ENCODE measurements around the gene CALCOCO2. TPM values are rescaled to one million over a fixed set of nuclear protein-coding genes. Genes with fewer than 3 reads are reported as not detected.

The CALCOCO2 gene
- total and polyA plus RNA-seq, 2 of the 13 experiments (the other 11 are each of a cell fraction or from before 2014, with no cell fraction given) = 72.9 to 111 TPM

DNA sequence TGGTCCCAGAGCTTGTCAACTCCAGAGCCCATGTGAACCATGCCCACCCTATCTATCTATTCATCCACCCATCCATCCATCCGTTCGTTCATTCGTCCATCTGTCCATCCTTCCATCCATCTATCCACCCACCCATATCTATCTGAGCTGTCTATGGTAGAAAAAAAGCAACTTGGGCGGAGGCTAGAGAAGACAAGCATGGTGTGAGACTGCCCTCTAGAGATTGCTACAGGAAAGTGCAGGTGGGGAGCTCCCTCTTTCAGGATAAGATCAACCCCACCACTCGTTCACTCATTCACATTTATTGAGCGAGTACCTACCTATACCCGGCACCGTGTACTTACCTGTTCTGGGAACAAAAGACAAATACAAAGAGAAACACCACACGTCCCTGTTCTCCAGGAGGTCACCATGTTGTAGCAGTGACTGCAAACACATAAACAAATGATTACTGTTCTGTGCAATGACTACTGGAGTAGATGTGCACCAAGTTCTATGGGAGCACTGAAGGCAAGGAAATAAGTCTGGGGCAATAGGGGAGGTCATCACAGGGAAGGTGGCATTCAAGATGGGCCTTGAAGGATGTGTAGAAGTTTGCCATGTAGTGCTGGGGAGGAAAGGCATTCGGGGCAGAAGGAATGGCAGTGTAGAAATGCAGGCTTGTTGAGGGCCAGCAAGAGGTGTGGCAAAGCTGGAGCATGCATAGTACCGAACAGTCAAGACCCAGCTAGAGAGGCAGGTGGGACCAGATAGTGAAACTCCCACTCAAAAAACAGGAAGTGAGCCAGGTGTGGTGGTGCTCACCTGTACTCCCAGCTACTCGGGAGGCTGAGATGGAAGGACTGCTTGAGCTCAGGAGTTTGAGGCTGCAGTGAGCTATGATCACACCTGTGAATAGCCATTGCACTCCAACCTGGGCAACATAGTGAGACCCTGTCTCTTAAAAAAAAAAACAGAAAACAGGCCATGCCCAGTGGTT lies 48.4 kb downstream of the CALCOCO2 start (continued):
- peak; percentile 62; the same call in 1 of the 2 replicates for TF ChIP-seq TGIF2 (CRISPR knock-in tag; IDR thresholded peaks at IDR 0.05)
- TF ChIP-seq ZBTB8A (CRISPR knock-in tag; IDR thresholded peaks at IDR 0.05; ENCODE audit: borderline replicate concordance, low read depth) = no peak
- no peak for TF ChIP-seq GPN1 (CRISPR knock-in tag; IDR thresholded peaks at IDR 0.05; ENCODE audit: borderline replicate concordance)
- TF ChIP-seq ZNF225 (CRISPR knock-in tag; IDR thresholded peaks at IDR 0.05) = no peak; the same call in 1 of the 2 replicates
- peak; percentile 58; the same call in 1 of the 2 replicates for TF ChIP-seq NFATC3 (CRISPR knock-in tag; IDR thresholded peaks at IDR 0.05)
- TF ChIP-seq ZNF3 (CRISPR knock-in tag; IDR thresholded peaks at IDR 0.05) = no peak
- TF ChIP-seq FOXA1 (IDR thresholded peaks at IDR 0.05) = no peak
- TF ChIP-seq FOXA1 (CRISPR knock-in tag; IDR thresholded peaks at IDR 0.05) = no peak
- no peak for TF ChIP-seq ESRRA (CRISPR knock-in tag; IDR thresholded peaks at IDR 0.05; ENCODE audit: low read depth)
- TF ChIP-seq TCF12 (IDR thresholded peaks at IDR 0.05) = no peak
- no peak for TF ChIP-seq TCF12 (CRISPR knock-in tag; IDR thresholded peaks at IDR 0.05)
- TF ChIP-seq SCMH1 (CRISPR knock-in tag; IDR thresholded peaks at IDR 0.05; ENCODE audit: borderline replicate concordance) = no peak
- TF ChIP-seq, protein P1, sequence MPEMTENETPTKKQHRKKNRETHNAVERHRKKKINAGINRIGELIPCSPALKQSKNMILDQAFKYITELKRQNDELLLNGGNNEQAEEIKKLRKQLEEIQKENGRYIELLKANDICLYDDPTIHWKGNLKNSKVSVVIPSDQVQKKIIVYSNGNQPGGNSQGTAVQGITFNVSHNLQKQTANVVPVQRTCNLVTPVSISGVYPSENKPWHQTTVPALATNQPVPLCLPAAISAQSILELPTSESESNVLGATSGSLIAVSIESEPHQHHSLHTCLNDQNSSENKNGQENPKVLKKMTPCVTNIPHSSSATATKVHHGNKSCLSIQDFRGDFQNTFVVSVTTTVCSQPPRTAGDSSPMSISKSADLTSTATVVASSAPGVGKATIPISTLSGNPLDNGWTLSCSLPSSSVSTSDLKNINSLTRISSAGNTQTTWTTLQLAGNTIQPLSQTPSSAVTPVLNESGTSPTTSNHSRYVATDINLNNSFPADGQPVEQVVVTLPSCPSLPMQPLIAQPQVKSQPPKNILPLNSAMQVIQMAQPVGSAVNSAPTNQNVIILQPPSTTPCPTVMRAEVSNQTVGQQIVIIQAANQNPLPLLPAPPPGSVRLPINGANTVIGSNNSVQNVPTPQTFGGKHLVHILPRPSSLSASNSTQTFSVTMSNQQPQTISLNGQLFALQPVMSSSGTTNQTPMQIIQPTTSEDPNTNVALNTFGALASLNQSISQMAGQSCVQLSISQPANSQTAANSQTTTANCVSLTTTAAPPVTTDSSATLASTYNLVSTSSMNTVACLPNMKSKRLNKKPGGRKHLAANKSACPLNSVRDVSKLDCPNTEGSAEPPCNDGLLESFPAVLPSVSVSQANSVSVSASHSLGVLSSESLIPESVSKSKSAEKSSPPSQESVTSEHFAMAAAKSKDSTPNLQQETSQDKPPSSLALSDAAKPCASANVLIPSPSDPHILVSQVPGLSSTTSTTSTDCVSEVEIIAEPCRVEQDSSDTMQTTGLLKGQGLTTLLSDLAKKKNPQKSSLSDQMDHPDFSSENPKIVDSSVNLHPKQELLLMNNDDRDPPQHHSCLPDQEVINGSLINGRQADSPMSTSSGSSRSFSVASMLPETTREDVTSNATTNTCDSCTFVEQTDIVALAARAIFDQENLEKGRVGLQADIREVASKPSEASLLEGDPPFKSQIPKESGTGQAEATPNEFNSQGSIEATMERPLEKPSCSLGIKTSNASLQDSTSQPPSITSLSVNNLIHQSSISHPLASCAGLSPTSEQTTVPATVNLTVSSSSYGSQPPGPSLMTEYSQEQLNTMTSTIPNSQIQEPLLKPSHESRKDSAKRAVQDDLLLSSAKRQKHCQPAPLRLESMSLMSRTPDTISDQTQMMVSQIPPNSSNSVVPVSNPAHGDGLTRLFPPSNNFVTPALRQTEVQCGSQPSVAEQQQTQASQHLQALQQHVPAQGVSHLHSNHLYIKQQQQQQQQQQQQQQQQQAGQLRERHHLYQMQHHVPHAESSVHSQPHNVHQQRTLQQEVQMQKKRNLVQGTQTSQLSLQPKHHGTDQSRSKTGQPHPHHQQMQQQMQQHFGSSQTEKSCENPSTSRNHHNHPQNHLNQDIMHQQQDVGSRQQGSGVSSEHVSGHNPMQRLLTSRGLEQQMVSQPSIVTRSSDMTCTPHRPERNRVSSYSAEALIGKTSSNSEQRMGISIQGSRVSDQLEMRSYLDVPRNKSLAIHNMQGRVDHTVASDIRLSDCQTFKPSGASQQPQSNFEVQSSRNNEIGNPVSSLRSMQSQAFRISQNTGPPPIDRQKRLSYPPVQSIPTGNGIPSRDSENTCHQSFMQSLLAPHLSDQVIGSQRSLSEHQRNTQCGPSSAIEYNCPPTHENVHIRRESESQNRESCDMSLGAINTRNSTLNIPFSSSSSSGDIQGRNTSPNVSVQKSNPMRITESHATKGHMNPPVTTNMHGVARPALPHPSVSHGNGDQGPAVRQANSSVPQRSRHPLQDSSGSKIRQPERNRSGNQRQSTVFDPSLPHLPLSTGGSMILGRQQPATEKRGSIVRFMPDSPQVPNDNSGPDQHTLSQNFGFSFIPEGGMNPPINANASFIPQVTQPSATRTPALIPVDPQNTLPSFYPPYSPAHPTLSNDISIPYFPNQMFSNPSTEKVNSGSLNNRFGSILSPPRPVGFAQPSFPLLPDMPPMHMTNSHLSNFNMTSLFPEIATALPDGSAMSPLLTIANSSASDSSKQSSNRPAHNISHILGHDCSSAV (CRISPR knock-in tag; IDR thresholded peaks at IDR 0.05; ENCODE audit: borderline replicate concordance) = no peak
- TF ChIP-seq, protein P2, sequence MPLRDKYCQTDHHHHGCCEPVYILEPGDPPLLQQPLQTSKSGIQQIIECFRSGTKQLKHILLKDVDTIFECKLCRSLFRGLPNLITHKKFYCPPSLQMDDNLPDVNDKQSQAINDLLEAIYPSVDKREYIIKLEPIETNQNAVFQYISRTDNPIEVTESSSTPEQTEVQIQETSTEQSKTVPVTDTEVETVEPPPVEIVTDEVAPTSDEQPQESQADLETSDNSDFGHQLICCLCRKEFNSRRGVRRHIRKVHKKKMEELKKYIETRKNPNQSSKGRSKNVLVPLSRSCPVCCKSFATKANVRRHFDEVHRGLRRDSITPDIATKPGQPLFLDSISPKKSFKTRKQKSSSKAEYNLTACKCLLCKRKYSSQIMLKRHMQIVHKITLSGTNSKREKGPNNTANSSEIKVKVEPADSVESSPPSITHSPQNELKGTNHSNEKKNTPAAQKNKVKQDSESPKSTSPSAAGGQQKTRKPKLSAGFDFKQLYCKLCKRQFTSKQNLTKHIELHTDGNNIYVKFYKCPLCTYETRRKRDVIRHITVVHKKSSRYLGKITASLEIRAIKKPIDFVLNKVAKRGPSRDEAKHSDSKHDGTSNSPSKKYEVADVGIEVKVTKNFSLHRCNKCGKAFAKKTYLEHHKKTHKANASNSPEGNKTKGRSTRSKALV (CRISPR knock-in tag; IDR thresholded peaks at IDR 0.05) = no peak
- 0 out of 2 replicates have a peak, but pooled peaks have one; percentile 21 for TF ChIP-seq IKZF5 (CRISPR knock-in tag; IDR thresholded peaks at IDR 0.05)
- TF ChIP-seq TMF1 (CRISPR knock-in tag; IDR thresholded peaks at IDR 0.05; ENCODE audit: low read depth) = no peak
- no peak for TF ChIP-seq ZNF768 (CRISPR knock-in tag; IDR thresholded peaks at IDR 0.05)
- TF ChIP-seq ERF (CRISPR knock-in tag; IDR thresholded peaks at IDR 0.05) = peak; percentile 60; the same call in 1 of the 2 replicates
- TF ChIP-seq KAT8 (CRISPR knock-in tag; IDR thresholded peaks at IDR 0.05) = peak; percentile 46; the same call in 1 of the 2 replicates
